GM12872 (cell line): Measurements from ENCODE around the gene TCOF1.

ENCODE experiments used
- CTCF ChIP-seq: IDR thresholded peaks from 3 replicates; pipeline ENCODE4 v1.5.1; 2011; ENCODE audit warnings: low read depth, mild to moderate bottlenecking, low read length, moderate library complexity; ENCODE audit not compliant: insufficient read depth

TCOF1 gene

DNA sequence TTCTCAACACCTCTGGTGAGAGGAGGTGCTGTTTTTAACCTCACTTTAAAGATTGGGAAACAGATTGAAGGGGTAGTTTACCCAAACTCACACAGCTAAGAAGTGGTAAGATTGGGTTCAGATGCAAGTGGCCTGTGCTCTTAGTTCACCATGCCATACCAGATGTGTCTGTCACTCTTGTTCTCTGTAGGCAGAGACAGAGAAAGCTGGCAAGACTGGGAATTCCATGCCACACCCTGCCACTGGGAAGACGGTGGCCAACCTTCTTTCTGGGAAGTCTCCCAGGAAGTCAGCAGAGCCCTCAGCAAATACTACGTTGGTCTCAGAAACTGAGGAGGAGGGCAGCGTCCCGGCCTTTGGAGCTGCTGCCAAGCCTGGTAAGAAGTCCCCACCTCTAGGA lies 11.0 kb downstream of the TCOF1 start:
- TF ChIP-seq CTCF: no peak

DNA sequence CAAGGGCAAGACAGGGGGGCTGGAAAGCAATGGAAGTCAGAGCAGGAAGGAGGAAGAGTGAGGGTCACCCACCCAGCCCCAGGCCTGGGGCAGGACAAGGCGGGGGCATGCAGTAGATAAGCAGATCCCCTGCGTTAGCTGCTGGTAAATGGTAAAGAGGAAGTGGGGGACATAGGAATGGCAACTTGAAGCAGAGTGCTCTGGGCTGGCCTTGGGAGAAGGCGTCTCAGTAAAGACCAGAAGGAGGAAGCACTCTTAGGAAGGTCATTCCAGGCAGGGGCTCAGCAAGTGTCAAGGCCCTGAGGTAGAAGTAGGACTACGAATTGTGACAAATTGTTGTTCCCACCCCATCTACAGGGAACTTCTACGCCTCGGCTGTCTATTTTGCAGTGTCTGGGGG lies 15.1 kb downstream of the TCOF1 start:
- TF ChIP-seq CTCF: no peak

DNA sequence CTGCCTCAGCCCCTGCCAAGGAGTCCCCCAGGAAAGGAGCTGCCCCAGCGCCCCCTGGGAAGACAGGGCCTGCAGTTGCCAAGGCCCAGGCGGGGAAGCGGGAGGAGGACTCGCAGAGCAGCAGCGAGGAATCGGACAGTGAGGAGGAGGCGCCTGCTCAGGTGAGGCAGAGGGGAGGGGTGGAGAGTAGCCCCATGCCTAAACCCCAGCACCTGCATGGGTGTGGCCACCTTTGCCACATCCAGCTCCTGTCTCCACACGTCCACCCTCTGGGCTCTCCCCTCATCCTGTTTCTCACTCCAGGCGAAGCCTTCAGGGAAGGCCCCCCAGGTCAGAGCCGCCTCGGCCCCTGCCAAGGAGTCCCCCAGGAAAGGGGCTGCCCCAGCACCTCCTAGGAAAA lies 17.2 kb downstream of the TCOF1 start:
- TF ChIP-seq CTCF: no peak

DNA sequence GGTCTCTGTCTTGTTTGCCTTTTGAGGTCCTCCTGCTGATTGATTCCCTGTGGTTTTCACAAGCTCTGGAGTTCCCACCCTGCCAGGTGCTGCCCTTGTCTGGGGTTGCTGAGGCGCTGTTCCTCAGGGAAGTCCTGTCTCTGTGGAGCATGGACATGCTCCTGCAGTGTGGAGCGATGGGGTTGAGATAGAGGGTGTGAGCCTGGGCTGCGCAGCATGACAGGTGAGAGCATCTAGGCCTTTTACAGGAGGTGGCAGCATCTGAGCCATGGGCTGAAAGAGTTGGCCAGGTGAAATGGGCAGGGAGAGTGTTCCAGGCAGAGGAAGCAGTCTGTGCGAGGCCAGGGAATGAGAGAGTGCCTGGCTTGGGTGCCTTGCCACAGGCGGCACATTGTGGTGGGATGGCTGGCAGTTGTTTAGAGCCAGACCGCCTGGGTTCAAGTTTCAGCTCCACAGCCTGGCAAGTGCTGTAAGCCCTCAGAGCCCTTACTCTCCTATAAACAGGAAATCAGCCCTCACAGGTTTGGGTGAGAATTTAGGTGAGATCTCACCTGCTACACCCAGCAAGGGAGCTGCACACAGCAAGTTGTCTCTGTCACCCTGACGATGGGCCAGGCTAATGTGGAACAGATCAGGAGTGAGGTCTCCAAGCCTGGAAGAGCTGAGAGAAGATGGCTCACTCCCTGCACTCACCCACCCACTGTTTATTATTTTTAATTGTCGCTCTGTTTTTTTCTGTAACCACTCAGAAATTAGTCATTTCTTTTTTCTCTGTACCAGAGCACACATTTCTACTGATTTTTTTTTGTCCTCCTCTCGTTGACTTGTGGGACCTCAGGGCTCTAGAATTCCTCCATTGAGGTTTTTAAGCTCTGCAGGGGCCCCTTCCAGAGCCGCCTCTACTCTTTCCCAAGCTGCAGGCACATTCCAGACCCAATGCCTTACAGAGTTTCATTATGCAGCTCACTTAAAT lies 19.6 kb downstream of the TCOF1 start:
- no peak for TF ChIP-seq CTCF

DNA sequence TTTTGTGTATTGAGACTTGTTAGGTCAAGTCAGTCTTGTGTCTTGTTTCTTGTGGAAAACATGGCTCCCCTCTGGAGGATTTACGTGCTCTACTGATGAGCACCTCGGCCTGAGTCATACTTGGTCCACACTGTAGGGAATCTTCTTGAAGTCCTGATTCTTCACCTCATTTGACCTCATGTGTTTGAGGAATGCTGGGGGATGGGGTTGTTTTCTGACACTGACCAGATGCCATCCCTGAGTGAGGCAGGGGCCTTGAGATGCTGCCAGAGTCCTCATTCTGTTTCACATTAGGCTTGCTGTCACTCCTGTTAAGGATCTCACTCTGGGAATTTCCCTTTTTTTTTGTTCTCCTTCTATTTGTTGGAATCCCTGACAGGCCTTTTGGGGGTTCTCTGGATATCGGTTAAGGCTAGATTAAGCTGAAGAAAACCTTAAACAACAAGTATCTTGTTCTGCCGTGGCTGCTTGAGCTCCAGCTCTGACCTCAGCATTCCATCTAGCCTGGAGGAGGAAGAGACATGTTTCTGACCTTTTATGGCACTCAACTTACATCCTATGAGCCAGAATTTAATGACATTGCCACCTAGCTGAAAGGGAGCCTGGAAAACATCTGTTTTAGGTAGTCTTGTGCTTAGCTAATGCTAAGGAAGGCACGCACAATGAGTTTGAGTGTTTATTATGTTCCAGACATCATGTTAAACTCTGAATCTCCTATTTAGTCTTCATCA lies 20.6 kb downstream of the TCOF1 start:
- no peak for TF ChIP-seq CTCF

DNA sequence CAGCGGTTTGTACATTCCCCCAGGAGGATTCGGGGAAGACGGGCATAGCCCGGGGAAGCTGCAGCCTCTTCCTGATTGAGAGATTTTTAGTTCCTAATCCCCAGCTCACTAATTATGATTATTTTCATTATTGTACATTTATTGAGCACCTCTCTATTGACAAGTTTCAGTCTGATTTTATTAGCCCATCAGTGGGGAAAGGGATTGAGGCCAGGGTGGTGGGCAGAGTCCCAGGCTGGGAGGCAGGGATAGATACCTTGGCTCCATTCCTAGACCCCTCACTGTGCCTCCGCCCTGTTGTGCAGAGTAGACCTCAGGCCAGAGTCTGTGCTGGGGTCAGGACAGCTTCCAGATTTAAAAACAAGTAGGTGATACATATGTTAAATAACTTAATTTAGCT lies 27.2 kb downstream of the TCOF1 start:
- TF ChIP-seq CTCF: no peak

- TF ChIP-seq CTCF: no peak
Observed at GRCh38 chr5:150386024-150386855, 28.7 kb downstream of the TCOF1 start.
